Lung (tissue), 12 donors: Measurements from ENCODE around the gene APAF1. TPM values are rescaled to one million over a fixed set of nuclear protein-coding genes. Genes with fewer than 3 reads are reported as not detected.

Source experiments
- ATAC-seq: fragments of 200-7000 bp; cut with Tn5 transposase; one replicate; pipeline ENCODE4 v1.9.1; 2020; ENCODE audit warnings: moderate number of reproducible peaks; ENCODE audit not compliant: insufficient read depth, low FRiP score
- DNase-seq, 3 donors: peaks; one replicate each; pipeline ENCODE4 v3.0.0-alpha.2; 2013 to 2017
- H3K27ac ChIP-seq, 2 donors: one replicate each; pipeline ENCODE4 v1.5.1; 2013; ENCODE audit warnings: mild to moderate bottlenecking in 2 of 2, moderate library complexity in 2 of 2, control low read depth in 1 of 2, inconsistent platforms in 1 of 2, low read depth in 1 of 2, low read length in 1 of 2
- H3K27me3 ChIP-seq, 3 donors: one replicate each; pipeline ENCODE4 v1.5.1; 2013; ENCODE audit warnings: low read length in 2 of 3; ENCODE audit not compliant: control insufficient read depth in 3 of 3, insufficient read depth in 3 of 3
- H3K36me3 ChIP-seq, 4 donors: one replicate each; pipeline ENCODE4 v1.5.1; 2013; ENCODE audit warnings: low read length in 4 of 4, mild to moderate bottlenecking in 1 of 4, moderate library complexity in 1 of 4; ENCODE audit not compliant: control insufficient read depth in 4 of 4, insufficient read depth in 4 of 4
- H3K4me1 ChIP-seq, 5 donors: one replicate each; pipeline ENCODE4 v1.5.1; 2013; ENCODE audit warnings: low read length in 5 of 5, mild to moderate bottlenecking in 2 of 5, moderate library complexity in 1 of 5; ENCODE audit not compliant: control insufficient read depth in 5 of 5, insufficient read depth in 5 of 5
- H3K4me3 ChIP-seq: one replicate; pipeline ENCODE4 v1.5.1; 2013; ENCODE audit warnings: mild to moderate bottlenecking, control low read depth, moderate library complexity
- H3K9ac ChIP-seq, 2 donors: one replicate each; pipeline ENCODE4 v1.5.1; 2013; ENCODE audit warnings: low read length in 2 of 2, control low read depth in 1 of 2; ENCODE audit not compliant: insufficient read depth in 1 of 2
- H3K9me3 ChIP-seq, 4 donors: one replicate each; pipeline ENCODE4 v1.5.1; 2013; ENCODE audit warnings: low read length in 3 of 4, mild to moderate bottlenecking in 1 of 4, moderate library complexity in 1 of 4; ENCODE audit not compliant: control insufficient read depth in 4 of 4, insufficient read depth in 3 of 4
- WGBS, 2 donors: extraction: QIAGEN DNeasy Blood & Tissue Kit; methylation state at CpG; one replicate each; pipeline ENCODE4 v1.1.7; 2013; 5-methylcytosine and 5-hydroxymethylcytosine counted together
- polyA plus RNA-seq, 2 donors: library from polyadenylated mRNA; stranded (reverse); fragments of 200-250 nt; gene quantifications; one replicate each; pipeline ENCODE4 v1.2.1, GENCODE V29; 2013
- total RNA-seq, 2 donors: library from RNA; depleted of rRNA in 1 of 2; stranded (reverse); fragments of >200 nt in 1 of 2; gene quantifications; one replicate each; pipeline ENCODE4 v1.2.1, GENCODE V29; 2014 to 2021
- TF ChIP-seq, protein P1 (sequence below): IDR thresholded peaks from 2 replicates; pipeline ENCODE4 v1.5.1; 2012; ENCODE audit warnings: mild to moderate bottlenecking; ENCODE audit errors: control extremely low read depth, extremely low read depth
- donor health status: control.
- donor health status: control.
- donor health status: Bipolar disorder and iron deficiency.
- donor health status: healthy.
- donor health status: DM: yes; HTN: yes; CAD: no.

APAF1 gene
- total and polyA plus RNA-seq, 4 donors: 6.6 to 53.2 (median 13.7) TPM

- Histone ChIP-seq H3K4me1 (peaks cover 0 to 13% (median 0%) of the 10 kb centered on the region in 5 donors), H3K36me3 (peaks cover 2 to 17% (median 11%) of the 10 kb centered on the region in 4 donors), H3K4me3 (no peak overlapping the region), H3K27ac (no peak overlapping the region), H3K9ac (no peak overlapping the region), H3K9me3 (no peaks in the 10 kb centered on the region), H3K27me3 (no peaks in the 10 kb centered on the region)
- DNase-seq (no peak), ATAC-seq (no peak)
- WGBS, 2 donors: 85 to 94% methylated on average over 2 of the region's 2 CpGs
- TF ChIP-seq, protein P1, sequence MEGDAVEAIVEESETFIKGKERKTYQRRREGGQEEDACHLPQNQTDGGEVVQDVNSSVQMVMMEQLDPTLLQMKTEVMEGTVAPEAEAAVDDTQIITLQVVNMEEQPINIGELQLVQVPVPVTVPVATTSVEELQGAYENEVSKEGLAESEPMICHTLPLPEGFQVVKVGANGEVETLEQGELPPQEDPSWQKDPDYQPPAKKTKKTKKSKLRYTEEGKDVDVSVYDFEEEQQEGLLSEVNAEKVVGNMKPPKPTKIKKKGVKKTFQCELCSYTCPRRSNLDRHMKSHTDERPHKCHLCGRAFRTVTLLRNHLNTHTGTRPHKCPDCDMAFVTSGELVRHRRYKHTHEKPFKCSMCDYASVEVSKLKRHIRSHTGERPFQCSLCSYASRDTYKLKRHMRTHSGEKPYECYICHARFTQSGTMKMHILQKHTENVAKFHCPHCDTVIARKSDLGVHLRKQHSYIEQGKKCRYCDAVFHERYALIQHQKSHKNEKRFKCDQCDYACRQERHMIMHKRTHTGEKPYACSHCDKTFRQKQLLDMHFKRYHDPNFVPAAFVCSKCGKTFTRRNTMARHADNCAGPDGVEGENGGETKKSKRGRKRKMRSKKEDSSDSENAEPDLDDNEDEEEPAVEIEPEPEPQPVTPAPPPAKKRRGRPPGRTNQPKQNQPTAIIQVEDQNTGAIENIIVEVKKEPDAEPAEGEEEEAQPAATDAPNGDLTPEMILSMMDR: no peak
Observed at GRCh38 chr12:98697209-98697608, 52.1 kb downstream of the APAF1 start.

DNA sequence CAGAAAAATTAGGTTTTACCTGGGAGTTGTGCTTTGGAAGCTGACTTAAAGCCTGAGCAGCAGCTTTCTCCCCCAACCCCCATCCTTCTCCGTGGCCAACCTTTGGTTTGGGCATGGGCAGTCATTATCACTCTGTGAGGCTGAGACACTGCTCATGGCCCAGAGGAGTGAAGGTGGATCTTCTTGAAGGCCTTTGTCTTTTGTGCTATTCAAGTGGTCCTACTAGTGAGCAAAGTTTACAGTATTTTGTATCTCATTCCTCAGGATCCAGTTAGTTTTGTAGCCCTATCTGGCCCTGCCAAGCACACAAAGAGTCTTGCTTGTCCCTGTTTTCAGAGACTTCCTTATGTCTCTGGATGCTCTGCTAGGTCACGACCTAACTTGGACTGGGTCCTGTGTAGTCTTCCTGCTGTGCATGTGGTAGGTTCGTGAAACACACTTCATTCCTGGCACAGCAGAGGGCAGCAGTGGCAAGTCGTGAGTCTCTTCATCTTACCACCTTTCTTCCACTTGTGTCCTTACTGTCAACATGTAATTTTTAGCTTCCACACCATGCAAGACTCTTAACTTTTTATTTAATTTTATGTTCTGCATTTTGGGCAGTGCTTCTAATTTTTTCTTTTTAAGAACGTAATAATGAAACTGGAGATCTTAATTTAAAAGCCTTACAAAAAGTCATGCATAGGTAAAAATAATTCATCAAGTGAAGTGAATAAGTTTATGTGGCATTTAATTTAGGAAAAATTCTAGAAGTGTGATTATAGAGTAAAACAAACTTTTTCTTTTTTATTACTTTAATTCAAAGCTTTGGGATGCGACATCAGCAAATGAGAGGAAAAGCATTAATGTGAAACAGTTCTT is 53.7 kb downstream of the APAF1 start:
- Histone ChIP-seq H3K27me3 (no peaks in the 10 kb centered on the region), H3K4me3 (no peak overlapping the region), H3K27ac (no peak overlapping the region), H3K9me3 (no peaks in the 10 kb centered on the region), H3K36me3 (peaks cover 2 to 14% (median 6%) of the 10 kb centered on the region in 4 donors), H3K9ac (peak overlapping the region in 1 of 2 donors; percentile 26), H3K4me1 (peaks cover 0 to 13% (median 0%) of the 10 kb centered on the region in 5 donors)
- ATAC-seq (peak; percentile 77), DNase-seq (peak; percentile 50 to 77 (median 73))
- TF ChIP-seq, protein P1: peak; percentile 18
- WGBS, 2 donors: 40 to 42% methylated on average over 6 of the region's 6 CpGs

DNA sequence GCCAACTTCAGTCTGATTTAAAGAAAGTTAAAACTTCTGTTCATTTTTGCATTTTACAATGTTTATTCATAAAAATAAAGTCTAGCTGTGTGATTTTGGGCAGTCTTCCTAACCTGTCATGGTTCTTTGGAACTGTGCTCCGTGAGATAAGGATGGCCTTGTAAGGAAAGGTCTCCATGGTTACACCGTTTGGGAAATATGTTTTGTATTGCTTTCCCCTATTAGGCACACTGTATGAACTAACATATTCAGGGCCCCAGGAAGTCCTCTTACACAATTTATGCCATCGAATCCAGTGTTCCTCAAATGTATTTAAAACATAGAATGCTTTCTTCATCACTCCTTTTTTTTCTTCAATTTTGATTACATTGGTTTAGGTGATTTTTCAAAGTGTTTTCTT is 54.5 kb downstream of the APAF1 start:
- Histone ChIP-seq H3K9me3 (no peaks in the 10 kb centered on the region), H3K4me1 (peaks cover 0 to 13% (median 0%) of the 10 kb centered on the region in 5 donors), H3K27me3 (no peaks in the 10 kb centered on the region), H3K36me3 (peaks cover 2 to 14% (median 6%) of the 10 kb centered on the region in 4 donors), H3K4me3 (no peak overlapping the region), H3K27ac (no peak overlapping the region), H3K9ac (no peak overlapping the region)
- TF ChIP-seq, protein P1: no peak
- ATAC-seq (no peak), DNase-seq (peak in 2 of 3 donors; percentile 50 to 68)
- 20 to 41% methylated on average over 3 of the region's 3 CpGs for WGBS, 2 donors
